Mesendoderm (in vitro differentiated cells): Measurements from ENCODE around the gene TLX3. TPM values are rescaled to one million over a fixed set of nuclear protein-coding genes. Genes with fewer than 3 reads are reported as not detected.
"Not testable (repeated sequence)": the region's sequence is repeated elsewhere in the genome, so short reads cannot be mapped to it uniquely, and the experiment has no call there.

Source experiments
- DNase-seq: peaks from one replicate; pipeline ENCODE4 v3.0.0; 2013
- H2AK5ac ChIP-seq: 2 replicates; pipeline ENCODE4 v1.6.1; 2013; ENCODE audit warnings: low read length, inconsistent platforms
- H2BK120ac ChIP-seq: 2 replicates; pipeline ENCODE4 v1.6.1; 2013; ENCODE audit warnings: low read depth, mild to moderate bottlenecking, low read length, moderate library complexity, mixed read lengths
- H2BK15ac ChIP-seq: replicated peaks from 2 replicates; pipeline ENCODE4 v1.6.1; 2013; ENCODE audit warnings: low read depth, mild to moderate bottlenecking, moderate library complexity
- H2BK5ac ChIP-seq: 2 replicates; pipeline ENCODE4 v1.6.1; 2013; ENCODE audit warnings: low read length, inconsistent platforms
- H3K18ac ChIP-seq: 2 replicates; pipeline ENCODE4 v1.6.1; 2013; ENCODE audit warnings: mild to moderate bottlenecking, low read length, mixed read lengths
- H3K23ac ChIP-seq: one replicate; pipeline ENCODE4 v1.6.1; 2013; ENCODE audit warnings: low read length
- H3K27ac ChIP-seq: 2 replicates; pipeline ENCODE4 v1.5.1; 2013; ENCODE audit warnings: low read depth, mild to moderate bottlenecking, inconsistent platforms, low read length, moderate library complexity
- H3K27me3 ChIP-seq: 2 replicates; pipeline ENCODE4 v1.6.1; 2013; ENCODE audit warnings: low read length, control low read depth, mild to moderate bottlenecking, inconsistent platforms; ENCODE audit not compliant: insufficient read depth, poor library complexity
- H3K36me3 ChIP-seq: 2 replicates; pipeline ENCODE4 v1.6.1; 2013; ENCODE audit warnings: low read length, inconsistent platforms; ENCODE audit not compliant: control insufficient read depth, insufficient read depth
- H3K4ac ChIP-seq: one replicate; pipeline ENCODE4 v1.6.1; 2013; ENCODE audit warnings: low read depth, mild to moderate bottlenecking, low read length, moderate library complexity
- H3K4me1 ChIP-seq: 2 replicates; pipeline ENCODE4 v1.6.1; 2013; ENCODE audit warnings: low read depth, low read length, inconsistent platforms; ENCODE audit not compliant: control insufficient read depth
- H3K4me2 ChIP-seq: 2 replicates; pipeline ENCODE4 v1.6.1; 2013; ENCODE audit warnings: low read length
- H3K4me3 ChIP-seq: 2 replicates; pipeline ENCODE4 v1.5.1; 2013; ENCODE audit warnings: mild to moderate bottlenecking, low read length
- H3K56ac ChIP-seq: one replicate; pipeline ENCODE4 v1.6.1; 2013; ENCODE audit warnings: low read length
- H3K79me1 ChIP-seq: 2 replicates; pipeline ENCODE4 v1.6.1; 2013; ENCODE audit warnings: low read length, inconsistent platforms
- H3K79me2 ChIP-seq: 2 replicates; pipeline ENCODE4 v1.6.1; 2013; ENCODE audit warnings: mild to moderate bottlenecking, low read length; ENCODE audit not compliant: control insufficient read depth, insufficient read depth
- H3K9ac ChIP-seq: 2 replicates; pipeline ENCODE4 v1.6.1; 2013; ENCODE audit warnings: low read length, inconsistent platforms
- H4K5ac ChIP-seq: one replicate; pipeline ENCODE4 v1.6.1; 2013; ENCODE audit warnings: low read length
- H4K8ac ChIP-seq: one replicate; pipeline ENCODE4 v1.6.1; 2013; ENCODE audit warnings: low read depth, mild to moderate bottlenecking, control low read depth, low read length, moderate library complexity
- WGBS: extraction: QIAGEN DNeasy Blood & Tissue Kit; methylation state at CpG from one replicate; pipeline ENCODE4 v1.1.7; 2013; ENCODE audit warnings: low lambda C conversion rate, missing lambda C conversion rate; ENCODE audit not compliant: insufficient coverage; ENCODE audit errors: extremely low coverage; 5-methylcytosine and 5-hydroxymethylcytosine counted together
- small RNA-seq: library from polyadenylated mRNA; stranded (forward); fragments of <200 nt; extraction: miRNeasy Mini kit (QIAGEN cat#:217004); gene quantifications from one replicate; pipeline ENCODE3, GENCODE V24; 2013; ENCODE audit not compliant: insufficient read depth

TLX3 gene

GRCh38 chr5:171351536-171352073 is 42.6 kb downstream of the TLX3 start:
- WGBS: no CpG with 5 or more reads among the region's 7 CpGs
- no peak for DNase-seq
- H3K4me1 ChIP-seq: no peaks in the 10 kb centered on the region

GRCh38 chr5:171355302-171355724 is 46.3 kb downstream of the TLX3 start:
- H3K23ac ChIP-seq: no peak overlapping the region
- no peak overlapping the region for H3K9ac ChIP-seq
- H2BK15ac ChIP-seq: no peak overlapping the region
- no peaks in the 10 kb centered on the region for H3K79me2 ChIP-seq
- H3K4me2 ChIP-seq: no peak overlapping the region
- H2BK120ac ChIP-seq: no peak overlapping the region
- no peak overlapping the region for H3K4ac ChIP-seq
- H3K79me1 ChIP-seq: no peaks in the 10 kb centered on the region
- DNase-seq: no peak
- no peak overlapping the region for H2BK5ac ChIP-seq
- no peak overlapping the region for H4K8ac ChIP-seq
- no peak overlapping the region for H3K56ac ChIP-seq
- H3K27me3 ChIP-seq: no peaks in the 10 kb centered on the region
- WGBS: no CpG with 5 or more reads among the region's 5 CpGs
- no peak overlapping the region for H2AK5ac ChIP-seq
- H3K4me3 ChIP-seq: no peak overlapping the region
- no peak overlapping the region for H4K5ac ChIP-seq
- no peaks in the 10 kb centered on the region for H3K4me1 ChIP-seq
- no peak overlapping the region for H3K18ac ChIP-seq
- no peaks in the 10 kb centered on the region for H3K36me3 ChIP-seq
- no peak overlapping the region for H3K27ac ChIP-seq

More at GRCh38 chr5:171351536-171352073, 42.6 kb downstream of the TLX3 start:
- no peak overlapping the region for H4K8ac ChIP-seq
- H2BK5ac ChIP-seq: no peak overlapping the region
- H3K18ac ChIP-seq: no peak overlapping the region
- H3K36me3 ChIP-seq: no peaks in the 10 kb centered on the region
- no peak overlapping the region for H3K4me3 ChIP-seq
- no peak overlapping the region for H2BK120ac ChIP-seq
- no peak overlapping the region for H2BK15ac ChIP-seq
- no peak overlapping the region for H4K5ac ChIP-seq
- no peaks in the 10 kb centered on the region for H3K79me2 ChIP-seq
- H2AK5ac ChIP-seq: no peak overlapping the region
- H3K27me3 ChIP-seq: no peaks in the 10 kb centered on the region
- no peak overlapping the region for H3K9ac ChIP-seq
- no peak overlapping the region for H3K27ac ChIP-seq
- H3K4me2 ChIP-seq: no peak overlapping the region
- no peaks in the 10 kb centered on the region for H3K79me1 ChIP-seq
- H3K56ac ChIP-seq: no peak overlapping the region
- H3K23ac ChIP-seq: no peak overlapping the region
- no peak overlapping the region for H3K4ac ChIP-seq

- Histone ChIP-seq H2AK5ac (no peak overlapping the region), H3K27ac (no peak overlapping the region), H4K8ac (no peak overlapping the region), H3K79me1 (no peaks in the 10 kb centered on the region), H3K27me3 (no peaks in the 10 kb centered on the region), H3K4ac (no peak overlapping the region), H2BK5ac (no peak overlapping the region), H3K79me2 (no peaks in the 10 kb centered on the region), H3K36me3 (no peaks in the 10 kb centered on the region), H2BK120ac (no peak overlapping the region), H4K5ac (no peak overlapping the region), H3K9ac (no peak overlapping the region), H3K23ac (no peak overlapping the region), H2BK15ac (no peak overlapping the region), H3K4me2 (no peak overlapping the region), H3K56ac (no peak overlapping the region), H3K4me3 (no peak overlapping the region), H3K4me1 (no peaks in the 10 kb centered on the region), H3K18ac (no peak overlapping the region)
- WGBS: no CpG with 5 or more reads among the region's 2 CpGs
- DNase-seq: no peak
Measured at GRCh38 chr5:171357843-171358242, 48.8 kb downstream of the TLX3 start.

GRCh38 chr5:171361151-171361550 is 52.1 kb downstream of the TLX3 start:
- not testable (repeated sequence) for H3K27ac ChIP-seq, H3K9ac ChIP-seq, H3K79me2 ChIP-seq, H3K4ac ChIP-seq, H4K5ac ChIP-seq, H3K56ac ChIP-seq, H3K79me1 ChIP-seq, H3K4me2 ChIP-seq, H2AK5ac ChIP-seq, H3K23ac ChIP-seq, H3K27me3 ChIP-seq, H2BK120ac ChIP-seq, H3K36me3 ChIP-seq, H2BK15ac ChIP-seq, H2BK5ac ChIP-seq, H3K4me1 ChIP-seq, H3K18ac ChIP-seq, H3K4me3 ChIP-seq, H4K8ac ChIP-seq
- DNase-seq: peak; percentile 35
- WGBS: no CpG with 5 or more reads among the region's 7 CpGs

Small RNA genes within 50 kb of the gene (small RNA-seq; reads per million reads assigned to genes)
- gene AC091980.1 (not detected), gene RN7SL339P (not detected)
